ENCODE results near the gene GPD1.
"Not testable (repeated sequence)": the region's sequence is repeated elsewhere in the genome, so short reads cannot be mapped to it uniquely, and the experiment has no call there.

Gene GPD1

GRCh38 chr12:50123203-50123602, 19.4 kb downstream of the GPD1 start:
- no peak for DNase-seq (ENCODE audit: low read depth in 2 of 2)

- no peak for DNase-seq (ENCODE audit: low read depth in 2 of 2)
These were observed 23.7 kb downstream of the GPD1 start for GRCh38 chr12:50127546-50127945.

GRCh38 chr12:50129290-50129689, 25.5 kb downstream of the GPD1 start:
- DNase-seq (ENCODE audit: low read depth in 2 of 2): no peak

- no peak for DNase-seq (ENCODE audit: low read depth in 2 of 2)
These were observed 28.8 kb downstream of the GPD1 start for GRCh38 chr12:50132505-50133135.

- no peak for DNase-seq (ENCODE audit: low read depth in 2 of 2)
These were observed 39.2 kb downstream of the GPD1 start for GRCh38 chr12:50142993-50143392.

GRCh38 chr12:50145439-50145838, 41.6 kb downstream of the GPD1 start:
- DNase-seq (ENCODE audit: low read depth in 2 of 2): no peak

- no peak for DNase-seq (ENCODE audit: low read depth in 2 of 2)
These were observed 43.5 kb downstream of the GPD1 start for GRCh38 chr12:50147281-50147680.

GRCh38 chr12:50148011-50148410, 44.2 kb downstream of the GPD1 start:
- DNase-seq (ENCODE audit: low read depth in 2 of 2): not testable (repeated sequence)

- no peak for DNase-seq (ENCODE audit: low read depth in 2 of 2)
These were observed 45.5 kb downstream of the GPD1 start for GRCh38 chr12:50149311-50149710.

- DNase-seq (ENCODE audit: low read depth in 2 of 2): no peak
These were observed 47.4 kb downstream of the GPD1 start for GRCh38 chr12:50151047-50151687.

GRCh38 chr12:50154947-50155346, 51.1 kb downstream of the GPD1 start:
- not testable (repeated sequence) for DNase-seq (ENCODE audit: low read depth in 2 of 2)

- no peak for DNase-seq (ENCODE audit: low read depth in 2 of 2)
These were observed 52.8 kb downstream of the GPD1 start for GRCh38 chr12:50156641-50157040.

GRCh38 chr12:50157259-50157658, 53.5 kb downstream of the GPD1 start:
- DNase-seq (ENCODE audit: low read depth in 2 of 2): no peak

GRCh38 chr12:50160643-50161042, 56.8 kb downstream of the GPD1 start:
- DNase-seq (ENCODE audit: low read depth in 2 of 2): no peak
